Mesodermal cell (in vitro differentiated cells): ENCODE data around the gene SYNPO2.

Experiments used
- H3K27ac ChIP-seq: 2 replicates; pipeline ENCODE4 v1.7.0; 2013; ENCODE audit warnings: mild to moderate bottlenecking, low read depth, low read length, moderate library complexity; ENCODE audit not compliant: severe bottlenecking
- H3K36me3 ChIP-seq: 2 replicates; pipeline ENCODE4 v1.7.1; 2013; ENCODE audit warnings: mild to moderate bottlenecking, low read length, moderate library complexity; ENCODE audit not compliant: control insufficient read depth, insufficient read depth
- H3K4me1 ChIP-seq: one replicate; pipeline ENCODE4 v1.7.1; 2013; ENCODE audit warnings: mild to moderate bottlenecking, low read length; ENCODE audit not compliant: insufficient read depth, control insufficient read depth, poor library complexity, severe bottlenecking
- H3K4me3 ChIP-seq: 2 replicates; pipeline ENCODE4 v1.7.0; 2013; ENCODE audit warnings: low read length, control low read depth, mild to moderate bottlenecking; ENCODE audit not compliant: insufficient read depth, poor library complexity, severe bottlenecking; ENCODE audit errors: extremely low read depth
- H3K9me3 ChIP-seq: 2 replicates; pipeline ENCODE4 v1.7.1; 2013; ENCODE audit warnings: mild to moderate bottlenecking, low read length, moderate library complexity; ENCODE audit not compliant: control insufficient read depth
- WGBS, 2 experiments: methylation state at CpG; one replicate each; pipeline ENCODE4 v1.1.5; 2013; ENCODE audit warnings: missing lambda C conversion rate in 2 of 2; ENCODE audit not compliant: insufficient coverage in 2 of 2; 5-methylcytosine and 5-hydroxymethylcytosine counted together

Gene SYNPO2

DNA sequence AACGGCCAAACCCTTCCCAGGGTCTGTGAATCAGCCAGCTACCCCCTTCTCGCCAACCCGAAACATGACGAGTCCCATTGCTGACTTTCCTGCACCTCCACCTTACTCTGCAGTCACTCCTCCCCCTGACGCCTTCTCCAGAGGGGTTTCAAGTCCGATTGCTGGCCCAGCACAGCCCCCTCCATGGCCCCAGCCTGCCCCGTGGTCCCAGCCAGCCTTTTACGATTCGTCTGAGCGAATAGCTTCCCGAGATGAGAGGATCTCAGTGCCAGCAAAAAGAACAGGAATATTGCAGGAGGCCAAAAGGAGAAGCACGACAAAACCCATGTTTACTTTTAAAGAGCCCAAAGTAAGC lies 141.9 kb downstream of the SYNPO2 start:
- Histone ChIP-seq H3K27ac (no peak overlapping the region), H3K4me1 (peaks cover 20% of the 10 kb centered on the region), H3K36me3 (no peaks in the 10 kb centered on the region), H3K4me3 (no peak overlapping the region), H3K9me3 (no peaks in the 10 kb centered on the region)
- WGBS, 2 experiments: 96 to 98% methylated on average over 7 to 12 of the region's 12 CpGs

- Histone ChIP-seq H3K4me3 (no peak overlapping the region), H3K27ac (no peak overlapping the region), H3K9me3 (no peaks in the 10 kb centered on the region), H3K4me1 (peaks cover 16% of the 10 kb centered on the region), H3K36me3 (no peaks in the 10 kb centered on the region)
- 90 to 95% methylated on average over 9 of the region's 11 CpGs for WGBS, 2 experiments
Observed at GRCh38 chr4:119031218-119031617, 142.6 kb downstream of the SYNPO2 start.

DNA sequence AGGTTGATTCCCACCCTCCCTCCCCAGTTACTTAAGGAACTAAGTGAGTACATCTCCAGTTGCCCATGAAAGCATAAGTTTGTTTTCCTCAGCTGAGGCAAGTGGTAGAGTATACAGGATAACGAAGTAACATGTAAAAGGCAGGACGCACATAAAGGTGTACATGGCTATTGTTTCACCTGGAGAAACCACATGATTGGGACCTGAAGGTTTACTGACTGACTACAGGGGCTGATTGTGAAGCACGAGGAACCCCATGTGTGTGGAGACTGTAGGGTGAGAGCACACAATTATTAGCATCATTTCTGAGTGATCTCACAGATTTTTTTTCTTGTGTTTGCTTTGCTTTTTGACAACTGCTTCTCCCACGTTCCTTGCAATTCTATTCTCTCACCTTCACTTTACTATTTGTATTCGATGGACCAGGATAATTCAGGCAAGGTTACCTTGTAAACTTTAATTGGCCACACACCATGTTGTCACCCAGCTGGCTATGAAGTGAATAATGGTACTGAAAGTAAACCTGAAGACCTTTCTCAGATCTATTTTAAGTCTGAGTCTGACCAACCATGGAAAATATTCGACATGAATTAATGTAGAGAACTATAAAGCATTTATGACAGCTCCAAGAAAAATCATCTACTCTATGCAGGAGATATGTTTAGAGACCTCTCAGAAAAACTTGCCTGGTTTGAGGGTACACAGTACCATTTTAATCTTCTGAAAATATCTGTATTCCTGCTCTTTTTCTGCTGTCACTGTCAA lies 144.4 kb downstream of the SYNPO2 start:
- WGBS, 2 experiments: 91 to 95% methylated on average over 4 of the region's 6 CpGs
- Histone ChIP-seq H3K9me3 (no peaks in the 10 kb centered on the region), H3K4me3 (no peak overlapping the region), H3K36me3 (no peaks in the 10 kb centered on the region), H3K27ac (no peak overlapping the region), H3K4me1 (peaks cover 16% of the 10 kb centered on the region)

DNA sequence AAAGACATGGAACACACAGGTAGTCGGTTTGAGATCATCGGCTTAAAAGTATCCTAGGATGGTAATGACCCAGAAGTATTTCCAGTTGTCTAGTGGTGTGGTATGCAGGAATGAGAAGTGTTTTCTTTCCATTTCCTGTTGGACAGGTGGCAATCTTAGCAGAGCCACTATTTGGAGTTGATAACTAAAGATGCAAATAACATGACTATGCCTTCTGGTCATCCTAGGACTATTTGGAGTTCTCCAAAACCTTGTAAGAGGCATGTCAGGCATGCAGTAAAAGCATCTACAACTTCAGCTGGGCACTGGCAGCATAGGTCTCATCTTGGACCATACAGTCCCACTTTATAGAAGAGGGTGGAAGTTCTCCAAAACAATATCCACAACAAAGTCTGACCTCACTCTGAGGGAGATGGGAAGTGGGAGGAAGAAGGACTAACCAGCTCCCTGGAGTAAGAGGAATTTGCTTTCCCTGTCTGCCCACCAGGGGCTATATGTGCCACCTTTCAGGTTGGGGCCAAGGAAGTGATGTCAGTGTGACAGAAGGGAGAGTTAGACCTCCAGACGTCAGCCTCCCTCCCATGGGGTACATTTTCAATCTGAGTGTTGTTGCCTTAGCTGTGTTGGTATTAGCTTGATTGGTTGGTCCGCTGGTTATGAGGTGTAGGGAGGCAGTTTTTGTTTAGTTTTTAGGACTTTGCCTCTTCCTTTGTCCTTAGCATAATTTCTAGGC lies 145.8 kb downstream of the SYNPO2 start:
- Histone ChIP-seq H3K4me1 (peaks cover 16% of the 10 kb centered on the region), H3K9me3 (no peaks in the 10 kb centered on the region), H3K36me3 (no peaks in the 10 kb centered on the region), H3K4me3 (no peak overlapping the region), H3K27ac (no peak overlapping the region)
- 75 to 94% methylated on average over 2 to 3 of the region's 4 CpGs for WGBS, 2 experiments

DNA sequence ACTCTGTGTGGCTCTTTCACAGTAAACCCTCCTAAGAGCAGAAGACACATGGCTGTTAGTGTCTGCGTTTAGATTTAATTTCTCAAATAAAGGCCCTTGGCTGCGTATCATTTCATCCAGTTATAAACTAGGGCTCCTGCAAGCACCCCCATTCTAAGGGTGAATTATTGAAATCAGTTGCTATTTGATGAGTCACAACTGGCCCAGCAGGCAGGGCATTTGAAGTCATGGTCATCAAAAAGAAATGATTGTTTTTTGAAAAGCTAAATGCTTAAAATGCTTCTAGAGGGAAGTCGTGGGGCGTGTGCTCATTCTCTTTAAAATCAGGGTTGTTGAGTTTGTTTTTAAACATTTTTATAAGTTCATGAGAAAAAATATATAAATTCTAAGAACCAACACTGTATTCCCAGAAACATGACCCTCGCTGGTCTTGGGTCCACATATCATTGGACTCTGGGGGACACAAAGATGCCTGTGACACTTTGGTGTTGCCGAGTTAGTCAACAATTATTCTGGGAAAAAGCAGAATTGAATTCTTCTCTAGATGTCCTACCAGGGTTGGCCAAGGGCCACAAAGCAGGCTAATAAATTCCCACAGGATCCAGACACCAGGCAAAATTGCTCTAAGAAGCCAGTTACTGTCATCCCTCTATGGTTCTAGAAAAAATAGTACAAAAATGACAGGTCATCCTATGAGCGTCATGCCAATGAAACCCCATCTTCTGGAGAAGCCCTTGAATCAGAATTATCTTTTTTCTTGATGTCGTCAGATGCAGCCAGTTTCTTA lies 147.5 kb downstream of the SYNPO2 start:
- 89 to 94% methylated on average over 2 to 5 of the region's 8 CpGs for WGBS, 2 experiments
- peaks cover 30% of the 10 kb centered on the region for H3K4me1 ChIP-seq
- H3K4me3 ChIP-seq: no peak overlapping the region
- H3K9me3 ChIP-seq: no peaks in the 10 kb centered on the region
- H3K27ac ChIP-seq: no peak overlapping the region
- H3K36me3 ChIP-seq: no peaks in the 10 kb centered on the region

DNA sequence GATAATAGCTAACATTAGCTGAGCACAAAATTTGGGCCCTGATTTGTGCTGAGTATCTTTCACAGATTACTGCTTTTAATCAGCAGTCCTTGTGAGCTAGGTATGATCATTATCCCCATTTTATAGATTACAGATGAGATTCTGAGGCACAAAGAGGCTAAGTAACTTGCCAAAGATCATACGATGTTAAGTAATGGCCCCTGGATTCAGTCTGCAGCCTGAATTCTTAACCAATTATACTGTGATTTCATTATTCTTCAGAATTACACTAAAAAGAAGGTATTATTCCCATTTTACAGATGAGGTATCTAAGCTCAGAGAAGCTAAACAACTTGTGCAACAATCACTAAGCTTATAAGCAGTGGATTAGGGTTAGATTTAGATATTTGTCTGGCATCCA lies 149.1 kb downstream of the SYNPO2 start:
- Histone ChIP-seq H3K9me3 (no peaks in the 10 kb centered on the region), H3K36me3 (no peaks in the 10 kb centered on the region), H3K4me3 (no peak overlapping the region), H3K27ac (no peak overlapping the region), H3K4me1 (peaks cover 34% of the 10 kb centered on the region)
- 80% methylated on average over 1 of the region's 1 CpG; no CpG with 5 or more reads in 1 of the 2 experiments for WGBS, 2 experiments

DNA sequence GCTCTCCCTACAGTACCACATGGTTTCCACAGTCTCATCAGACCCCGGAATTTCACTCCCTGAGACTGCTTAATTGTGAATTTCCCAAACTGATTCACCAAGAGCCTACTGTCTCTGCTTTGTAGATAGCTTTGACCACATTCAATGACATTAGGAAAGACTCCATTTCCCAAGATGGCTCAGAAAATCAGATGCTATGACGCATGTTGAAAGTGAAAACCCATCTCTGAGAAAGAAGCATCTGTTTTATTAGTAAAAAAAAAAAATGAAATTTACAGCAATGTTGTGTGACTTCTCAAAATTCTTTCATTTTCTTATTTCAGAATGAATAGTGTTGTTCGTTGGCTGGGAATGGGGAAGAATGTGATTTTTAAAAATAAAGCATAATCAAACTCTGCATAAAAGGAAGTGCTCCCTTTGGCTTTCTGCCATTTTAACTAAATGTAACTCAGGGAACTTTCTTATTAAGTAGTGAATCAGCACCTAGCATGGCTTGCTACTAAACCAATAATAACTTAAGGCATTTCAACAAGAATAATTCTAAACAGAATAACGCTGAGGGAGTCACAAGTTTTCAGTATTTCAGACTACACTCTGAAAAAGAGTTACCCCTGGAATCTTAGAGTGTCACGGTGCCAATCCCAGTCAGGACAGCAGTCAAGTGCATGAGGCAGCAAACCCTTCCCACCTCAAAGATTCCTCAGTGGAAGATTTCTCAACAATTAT lies 149.6 kb downstream of the SYNPO2 start:
- WGBS, 2 experiments: 95 to 96% methylated on average over 3 to 4 of the region's 5 CpGs
- Histone ChIP-seq H3K27ac (no peak overlapping the region), H3K36me3 (no peaks in the 10 kb centered on the region), H3K4me3 (no peak overlapping the region), H3K9me3 (no peaks in the 10 kb centered on the region), H3K4me1 (peaks cover 34% of the 10 kb centered on the region)

- H3K4me1 ChIP-seq: peaks cover 28% of the 10 kb centered on the region
Observed at GRCh38 chr4:119039160-119039559, 150.5 kb downstream of the SYNPO2 start.

DNA sequence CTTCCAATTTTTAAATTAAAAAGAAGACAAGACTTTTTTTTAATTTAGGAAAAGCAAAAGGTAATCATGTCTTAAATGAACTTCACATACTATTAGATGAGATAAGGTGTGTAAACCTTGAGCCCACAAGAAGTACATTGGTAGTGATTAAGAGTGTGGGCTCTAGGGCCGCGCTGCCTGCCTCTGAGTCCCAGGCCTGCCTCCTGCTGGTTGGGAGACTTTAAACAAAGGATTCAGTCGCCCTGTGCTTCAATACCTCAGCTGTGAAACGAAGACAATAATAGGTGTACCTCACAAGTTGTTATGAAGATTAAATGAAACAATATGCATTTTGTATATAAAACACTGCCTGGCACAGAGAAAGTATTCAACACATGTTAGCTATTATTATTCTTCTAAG lies 151.1 kb downstream of the SYNPO2 start:
- H3K4me3 ChIP-seq: no peak overlapping the region
- no peaks in the 10 kb centered on the region for H3K9me3 ChIP-seq
- peaks cover 21% of the 10 kb centered on the region for H3K4me1 ChIP-seq
- no peak overlapping the region for H3K27ac ChIP-seq
- H3K36me3 ChIP-seq: no peaks in the 10 kb centered on the region
- 60% methylated on average over 2 of the region's 4 CpGs; no CpG with 5 or more reads in 1 of the 2 experiments for WGBS, 2 experiments

More at GRCh38 chr4:119039160-119039559, 150.5 kb downstream of the SYNPO2 start:
- Histone ChIP-seq H3K36me3 (no peaks in the 10 kb centered on the region), H3K9me3 (no peaks in the 10 kb centered on the region), H3K4me3 (no peak overlapping the region), H3K27ac (no peak overlapping the region)
- 100% methylated on average over 1 of the region's 1 CpG; no CpG with 5 or more reads in 1 of the 2 experiments for WGBS, 2 experiments

- Histone ChIP-seq H3K4me3 (no peak overlapping the region), H3K4me1 (peaks cover 18% of the 10 kb centered on the region), H3K9me3 (no peaks in the 10 kb centered on the region)
Observed at GRCh38 chr4:119040261-119040660, 151.6 kb downstream of the SYNPO2 start.

More at GRCh38 chr4:119040261-119040660, 151.6 kb downstream of the SYNPO2 start:
- WGBS, 2 experiments: no CpG with 5 or more reads among the region's 3 CpGs
- Histone ChIP-seq H3K36me3 (no peaks in the 10 kb centered on the region), H3K27ac (no peak overlapping the region)
